ENCODE measurements around the gene GLRX5.

The GLRX5 gene

DNA sequence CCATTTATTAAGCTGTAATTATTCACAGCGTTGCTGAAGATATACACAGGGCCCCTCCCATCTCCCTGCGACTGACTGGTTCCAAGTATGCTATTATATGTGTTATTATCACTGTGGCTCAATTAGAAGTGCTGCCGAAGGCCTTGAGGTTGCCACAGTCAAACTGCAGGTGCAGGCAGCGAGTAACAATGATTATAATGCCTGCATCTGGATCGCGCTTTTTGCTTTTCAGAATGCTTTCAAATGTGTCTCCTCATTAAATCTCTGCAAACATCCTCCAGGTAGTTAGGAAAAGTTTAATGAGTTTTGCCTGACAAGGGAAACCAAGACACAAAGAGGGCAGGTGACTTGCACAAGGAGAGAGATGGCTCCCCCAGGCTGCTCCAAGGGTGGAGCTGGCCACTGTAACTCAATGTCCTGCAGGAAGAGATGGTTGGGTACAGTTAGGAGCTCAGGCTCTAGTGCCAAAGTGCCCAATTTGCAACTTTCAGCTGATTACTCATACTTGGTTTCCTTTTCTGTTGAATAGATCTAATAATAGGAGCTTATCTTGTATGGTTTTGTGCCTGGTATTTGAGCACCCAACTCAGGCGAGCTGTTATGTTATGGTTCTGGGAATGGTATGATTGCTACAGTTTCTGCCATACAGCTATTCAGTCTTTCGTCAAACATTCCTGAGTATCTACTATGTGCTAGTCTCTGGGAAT, 16.7 kb upstream of the GLRX5 start:
- TF ChIP-seq POLR2A (IDR thresholded peaks at IDR 0.05; ENCODE audit: extremely low read depth, insufficient read length): no peak
- H3K4me3 ChIP-seq (ENCODE audit: low read depth, low read length): no peak overlapping the region
- peak; percentile 49 for DNase-seq (ENCODE audit: low read depth)

GRCh38 chr14:95519699-95520098, 15.2 kb upstream of the GLRX5 start:
- DNase-seq (ENCODE audit: low read depth): peak; percentile 89
- peak overlapping the region; percentile 42 for H3K4me3 ChIP-seq (ENCODE audit: low read depth, low read length)
- TF ChIP-seq POLR2A (IDR thresholded peaks at IDR 0.05; ENCODE audit: extremely low read depth, insufficient read length) (peak; percentile 28), MYC (IDR thresholded peaks at IDR 0.05; ENCODE audit: low read depth, low read length) (peak; percentile 52; the same call in 1 of the 2 replicates)
- TF ChIP-seq, protein P1, sequence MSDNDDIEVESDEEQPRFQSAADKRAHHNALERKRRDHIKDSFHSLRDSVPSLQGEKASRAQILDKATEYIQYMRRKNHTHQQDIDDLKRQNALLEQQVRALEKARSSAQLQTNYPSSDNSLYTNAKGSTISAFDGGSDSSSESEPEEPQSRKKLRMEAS (IDR thresholded peaks at IDR 0.05; ENCODE audit: low read depth, low read length): peak; percentile 27; the same call in 1 of the 2 replicates
- TF ChIP-seq, protein P2, sequence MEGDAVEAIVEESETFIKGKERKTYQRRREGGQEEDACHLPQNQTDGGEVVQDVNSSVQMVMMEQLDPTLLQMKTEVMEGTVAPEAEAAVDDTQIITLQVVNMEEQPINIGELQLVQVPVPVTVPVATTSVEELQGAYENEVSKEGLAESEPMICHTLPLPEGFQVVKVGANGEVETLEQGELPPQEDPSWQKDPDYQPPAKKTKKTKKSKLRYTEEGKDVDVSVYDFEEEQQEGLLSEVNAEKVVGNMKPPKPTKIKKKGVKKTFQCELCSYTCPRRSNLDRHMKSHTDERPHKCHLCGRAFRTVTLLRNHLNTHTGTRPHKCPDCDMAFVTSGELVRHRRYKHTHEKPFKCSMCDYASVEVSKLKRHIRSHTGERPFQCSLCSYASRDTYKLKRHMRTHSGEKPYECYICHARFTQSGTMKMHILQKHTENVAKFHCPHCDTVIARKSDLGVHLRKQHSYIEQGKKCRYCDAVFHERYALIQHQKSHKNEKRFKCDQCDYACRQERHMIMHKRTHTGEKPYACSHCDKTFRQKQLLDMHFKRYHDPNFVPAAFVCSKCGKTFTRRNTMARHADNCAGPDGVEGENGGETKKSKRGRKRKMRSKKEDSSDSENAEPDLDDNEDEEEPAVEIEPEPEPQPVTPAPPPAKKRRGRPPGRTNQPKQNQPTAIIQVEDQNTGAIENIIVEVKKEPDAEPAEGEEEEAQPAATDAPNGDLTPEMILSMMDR (IDR thresholded peaks at IDR 0.05; ENCODE audit: low read depth, low read length): no peak

DNA sequence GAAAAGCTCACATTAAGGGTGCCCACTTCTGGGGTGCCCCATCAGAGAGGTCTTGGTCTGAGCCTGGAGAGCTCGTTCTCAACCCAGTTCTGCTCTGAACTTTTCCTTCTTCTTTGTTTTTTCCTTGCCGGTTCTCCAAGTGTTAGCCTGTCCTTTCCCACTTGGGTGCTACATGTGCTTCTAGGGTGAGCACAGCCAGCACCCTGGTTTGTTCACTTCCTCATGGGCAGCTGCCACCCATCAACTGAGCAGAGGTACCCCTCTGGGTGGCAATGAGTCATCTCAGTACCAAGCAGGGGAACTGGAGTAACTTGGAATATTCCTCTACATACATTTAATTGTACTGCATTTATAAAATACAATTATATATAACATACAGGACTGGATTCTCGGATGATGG, 14.5 kb upstream of the GLRX5 start:
- peak overlapping the region; percentile 42 for H3K4me3 ChIP-seq (ENCODE audit: low read depth, low read length)
- DNase-seq (ENCODE audit: low read depth): peak; percentile 83
- TF ChIP-seq, protein P1 (IDR thresholded peaks at IDR 0.05; ENCODE audit: low read depth, low read length): peak; percentile 82
- TF ChIP-seq POLR2A (IDR thresholded peaks at IDR 0.05; ENCODE audit: extremely low read depth, insufficient read length): no peak
- TF ChIP-seq MYC (IDR thresholded peaks at IDR 0.05; ENCODE audit: low read depth, low read length): peak; percentile 69
- TF ChIP-seq, protein P2 (IDR thresholded peaks at IDR 0.05; ENCODE audit: low read depth, low read length): no peak

- no peak for DNase-seq (ENCODE audit: low read depth)
- no peak overlapping the region for H3K4me3 ChIP-seq (ENCODE audit: low read depth, low read length)
- TF ChIP-seq, protein P1 (IDR thresholded peaks at IDR 0.05; ENCODE audit: low read depth, low read length): no peak
- TF ChIP-seq POLR2A (IDR thresholded peaks at IDR 0.05; ENCODE audit: extremely low read depth, insufficient read length) (no peak), MYC (IDR thresholded peaks at IDR 0.05; ENCODE audit: low read depth, low read length) (no peak)
- TF ChIP-seq, protein P2 (IDR thresholded peaks at IDR 0.05; ENCODE audit: low read depth, low read length): no peak
Measured at GRCh38 chr14:95521001-95521400, 13.8 kb upstream of the GLRX5 start.

DNA sequence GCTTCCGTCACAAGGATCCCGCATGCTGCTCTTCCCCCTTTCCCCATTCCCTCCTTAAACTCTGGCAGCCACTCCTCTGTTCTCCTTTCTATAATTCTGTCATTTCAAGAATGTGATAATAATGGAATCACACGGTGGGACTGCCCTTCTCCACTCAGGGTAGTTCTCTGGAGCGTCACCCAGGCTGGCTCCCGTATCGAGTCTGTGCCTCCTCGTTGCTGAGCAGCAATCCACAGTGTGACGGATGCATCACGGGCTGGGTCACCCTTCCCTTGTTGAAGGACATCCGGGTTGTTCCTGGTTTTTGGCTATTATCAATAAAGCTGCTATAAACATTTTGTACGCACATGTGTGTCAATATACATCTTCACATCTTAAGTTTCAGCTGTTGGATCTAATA, 12.7 kb upstream of the GLRX5 start:
- H3K4me3 ChIP-seq (ENCODE audit: low read depth, low read length): no peak overlapping the region
- no peak for DNase-seq (ENCODE audit: low read depth)
- TF ChIP-seq, protein P2 (IDR thresholded peaks at IDR 0.05; ENCODE audit: low read depth, low read length): no peak
- TF ChIP-seq, protein P1 (IDR thresholded peaks at IDR 0.05; ENCODE audit: low read depth, low read length): no peak
- no peak for TF ChIP-seq POLR2A (IDR thresholded peaks at IDR 0.05; ENCODE audit: extremely low read depth, insufficient read length)

- no peak overlapping the region for H3K4me3 ChIP-seq (ENCODE audit: low read depth, low read length)
- TF ChIP-seq POLR2A (IDR thresholded peaks at IDR 0.05; ENCODE audit: extremely low read depth, insufficient read length) (no peak), MYC (IDR thresholded peaks at IDR 0.05; ENCODE audit: low read depth, low read length) (no peak)
- TF ChIP-seq, protein P2 (IDR thresholded peaks at IDR 0.05; ENCODE audit: low read depth, low read length): no peak
- TF ChIP-seq, protein P1 (IDR thresholded peaks at IDR 0.05; ENCODE audit: low read depth, low read length): no peak
- DNase-seq (ENCODE audit: low read depth): peak; percentile 39
Measured at GRCh38 chr14:95522556-95522955, 12.3 kb upstream of the GLRX5 start.

All from NB4 (cell line).